ENCODE results near the gene GNA15.

- TF ChIP-seq CTCF (IDR thresholded peaks at IDR 0.05; ENCODE audit: insufficient read depth, low read length) (no peak), POLR2AphosphoS5 (IDR thresholded peaks at IDR 0.05; ENCODE audit: low read depth) (peak; percentile 93)
Measured at GRCh38 chr19:3131168-3131567, 4.7 kb upstream of the GNA15 start.

Measured in HL-60 (cell line).